Mesendoderm (in vitro differentiated cells): ENCODE data around the gene BAZ2B.
"Not testable (repeated sequence)": the region's sequence is repeated elsewhere in the genome, so short reads cannot be mapped to it uniquely, and the experiment has no call there.

Experiments
- DNase-seq: peaks from one replicate; pipeline ENCODE4 v3.0.0; 2013
- H2AK5ac ChIP-seq: 2 replicates; pipeline ENCODE4 v1.6.1; 2013; ENCODE audit warnings: low read length, inconsistent platforms
- H2BK120ac ChIP-seq: 2 replicates; pipeline ENCODE4 v1.6.1; 2013; ENCODE audit warnings: low read depth, mild to moderate bottlenecking, low read length, moderate library complexity, mixed read lengths
- H2BK15ac ChIP-seq: replicated peaks from 2 replicates; pipeline ENCODE4 v1.6.1; 2013; ENCODE audit warnings: low read depth, mild to moderate bottlenecking, moderate library complexity
- H2BK5ac ChIP-seq: 2 replicates; pipeline ENCODE4 v1.6.1; 2013; ENCODE audit warnings: low read length, inconsistent platforms
- H3K18ac ChIP-seq: 2 replicates; pipeline ENCODE4 v1.6.1; 2013; ENCODE audit warnings: mild to moderate bottlenecking, low read length, mixed read lengths
- H3K23ac ChIP-seq: one replicate; pipeline ENCODE4 v1.6.1; 2013; ENCODE audit warnings: low read length
- H3K27ac ChIP-seq: 2 replicates; pipeline ENCODE4 v1.5.1; 2013; ENCODE audit warnings: low read depth, mild to moderate bottlenecking, inconsistent platforms, low read length, moderate library complexity
- H3K27me3 ChIP-seq: 2 replicates; pipeline ENCODE4 v1.6.1; 2013; ENCODE audit warnings: low read length, control low read depth, mild to moderate bottlenecking, inconsistent platforms; ENCODE audit not compliant: insufficient read depth, poor library complexity
- H3K36me3 ChIP-seq: 2 replicates; pipeline ENCODE4 v1.6.1; 2013; ENCODE audit warnings: low read length, inconsistent platforms; ENCODE audit not compliant: control insufficient read depth, insufficient read depth
- H3K4ac ChIP-seq: one replicate; pipeline ENCODE4 v1.6.1; 2013; ENCODE audit warnings: low read depth, mild to moderate bottlenecking, low read length, moderate library complexity
- H3K4me1 ChIP-seq: 2 replicates; pipeline ENCODE4 v1.6.1; 2013; ENCODE audit warnings: low read depth, low read length, inconsistent platforms; ENCODE audit not compliant: control insufficient read depth
- H3K4me2 ChIP-seq: 2 replicates; pipeline ENCODE4 v1.6.1; 2013; ENCODE audit warnings: low read length
- H3K4me3 ChIP-seq: 2 replicates; pipeline ENCODE4 v1.5.1; 2013; ENCODE audit warnings: mild to moderate bottlenecking, low read length
- H3K56ac ChIP-seq: one replicate; pipeline ENCODE4 v1.6.1; 2013; ENCODE audit warnings: low read length
- H3K79me1 ChIP-seq: 2 replicates; pipeline ENCODE4 v1.6.1; 2013; ENCODE audit warnings: low read length, inconsistent platforms
- H3K79me2 ChIP-seq: 2 replicates; pipeline ENCODE4 v1.6.1; 2013; ENCODE audit warnings: mild to moderate bottlenecking, low read length; ENCODE audit not compliant: control insufficient read depth, insufficient read depth
- H3K9ac ChIP-seq: 2 replicates; pipeline ENCODE4 v1.6.1; 2013; ENCODE audit warnings: low read length, inconsistent platforms
- H4K5ac ChIP-seq: one replicate; pipeline ENCODE4 v1.6.1; 2013; ENCODE audit warnings: low read length
- H4K8ac ChIP-seq: one replicate; pipeline ENCODE4 v1.6.1; 2013; ENCODE audit warnings: low read depth, mild to moderate bottlenecking, control low read depth, low read length, moderate library complexity
- WGBS: extraction: QIAGEN DNeasy Blood & Tissue Kit; methylation state at CpG from one replicate; pipeline ENCODE4 v1.1.7; 2013; ENCODE audit warnings: low lambda C conversion rate, missing lambda C conversion rate; ENCODE audit not compliant: insufficient coverage; ENCODE audit errors: extremely low coverage; 5-methylcytosine and 5-hydroxymethylcytosine counted together

The BAZ2B gene

GRCh38 chr2:159409116-159409800 lies 207.1 kb downstream of the BAZ2B start:
- no peak overlapping the region for H2BK15ac ChIP-seq
- no peak overlapping the region for H3K56ac ChIP-seq
- H4K5ac ChIP-seq, result no peak overlapping the region
- H3K4me3 ChIP-seq, result no peak overlapping the region
- H2BK120ac ChIP-seq, result no peak overlapping the region
- H3K4me2 ChIP-seq, result no peak overlapping the region
- H3K4ac ChIP-seq, result no peak overlapping the region
- H3K36me3 ChIP-seq, result no peaks in the 10 kb centered on the region
- no peak overlapping the region for H4K8ac ChIP-seq
- no peak overlapping the region for H3K23ac ChIP-seq
- H3K4me1 ChIP-seq, result no peaks in the 10 kb centered on the region
- WGBS, result no CpG with 5 or more reads among the region's 3 CpGs
- DNase-seq, result no peak
- H2BK5ac ChIP-seq, result no peak overlapping the region
- no peak overlapping the region for H2AK5ac ChIP-seq
- H3K27ac ChIP-seq, result no peak overlapping the region
- no peaks in the 10 kb centered on the region for H3K79me2 ChIP-seq
- no peaks in the 10 kb centered on the region for H3K27me3 ChIP-seq
- H3K9ac ChIP-seq, result no peak overlapping the region
- no peaks in the 10 kb centered on the region for H3K79me1 ChIP-seq
- no peak overlapping the region for H3K18ac ChIP-seq

DNA sequence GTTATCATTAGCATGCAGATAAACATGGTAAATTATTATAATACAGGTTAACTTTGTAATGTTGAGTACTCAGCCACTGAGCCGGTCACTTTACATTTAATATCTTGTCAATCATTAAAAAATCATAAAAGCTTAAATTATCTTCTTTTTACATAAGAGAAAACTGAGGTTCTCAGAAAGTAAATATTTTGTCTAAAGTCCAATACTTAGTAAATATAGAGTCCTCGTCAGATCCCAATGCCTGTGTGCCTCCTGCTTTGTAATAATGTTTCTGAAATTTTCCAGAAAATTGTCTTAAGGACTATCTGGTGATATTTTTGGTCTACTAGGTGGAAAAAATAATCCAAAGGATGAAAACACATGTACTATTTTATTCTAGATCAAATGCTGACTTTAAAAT lies 213.6 kb downstream of the BAZ2B start:
- no peak overlapping the region for H2BK15ac ChIP-seq
- H3K4ac ChIP-seq, result no peak overlapping the region
- no peaks in the 10 kb centered on the region for H3K79me1 ChIP-seq
- no peaks in the 10 kb centered on the region for H3K36me3 ChIP-seq
- no peak overlapping the region for H2BK120ac ChIP-seq
- no peak overlapping the region for H2BK5ac ChIP-seq
- H3K4me3 ChIP-seq, result no peak overlapping the region
- no peak overlapping the region for H3K56ac ChIP-seq
- no peak overlapping the region for H3K27ac ChIP-seq
- no peak overlapping the region for H3K9ac ChIP-seq
- H3K4me1 ChIP-seq, result no peaks in the 10 kb centered on the region
- H2AK5ac ChIP-seq, result no peak overlapping the region
- no peak overlapping the region for H3K18ac ChIP-seq
- WGBS, result no CpG with 5 or more reads among the region's 2 CpGs
- H3K4me2 ChIP-seq, result no peak overlapping the region
- H3K23ac ChIP-seq, result no peak overlapping the region
- no peaks in the 10 kb centered on the region for H3K27me3 ChIP-seq
- no peak for DNase-seq
- H4K5ac ChIP-seq, result no peak overlapping the region
- H4K8ac ChIP-seq, result no peak overlapping the region
- no peaks in the 10 kb centered on the region for H3K79me2 ChIP-seq

- H3K18ac ChIP-seq, H2BK5ac ChIP-seq, H3K4me2 ChIP-seq, H3K36me3 ChIP-seq, H3K79me1 ChIP-seq, H3K4me3 ChIP-seq, H2BK15ac ChIP-seq, H2BK120ac ChIP-seq, H3K27ac ChIP-seq, H4K5ac ChIP-seq, H2AK5ac ChIP-seq, H3K27me3 ChIP-seq, H3K23ac ChIP-seq, H3K56ac ChIP-seq, H4K8ac ChIP-seq, H3K4me1 ChIP-seq, H3K79me2 ChIP-seq, DNase-seq, H3K4ac ChIP-seq, H3K9ac ChIP-seq: not testable (repeated sequence)
- WGBS, result no CpG with 5 or more reads among the region's 5 CpGs
Measured at GRCh38 chr2:159402160-159402559, 214.2 kb downstream of the BAZ2B start.

GRCh38 chr2:159399716-159400415 lies 216.5 kb downstream of the BAZ2B start:
- H3K56ac ChIP-seq, result no peak overlapping the region
- H3K9ac ChIP-seq, result no peak overlapping the region
- H3K27me3 ChIP-seq, result no peaks in the 10 kb centered on the region
- no peak overlapping the region for H2AK5ac ChIP-seq
- WGBS, result no CpG with 5 or more reads among the region's 5 CpGs
- DNase-seq, result no peak
- no peaks in the 10 kb centered on the region for H3K79me1 ChIP-seq
- no peaks in the 10 kb centered on the region for H3K36me3 ChIP-seq
- no peak overlapping the region for H3K23ac ChIP-seq
- H4K5ac ChIP-seq, result no peak overlapping the region
- no peak overlapping the region for H3K27ac ChIP-seq
- no peak overlapping the region for H3K4ac ChIP-seq
- no peak overlapping the region for H2BK15ac ChIP-seq
- H3K4me1 ChIP-seq, result no peaks in the 10 kb centered on the region
- H3K79me2 ChIP-seq, result no peaks in the 10 kb centered on the region
- H4K8ac ChIP-seq, result no peak overlapping the region
- H2BK120ac ChIP-seq, result no peak overlapping the region
- no peak overlapping the region for H3K4me2 ChIP-seq
- H3K4me3 ChIP-seq, result no peak overlapping the region
- no peak overlapping the region for H2BK5ac ChIP-seq
- H3K18ac ChIP-seq, result no peak overlapping the region

DNA sequence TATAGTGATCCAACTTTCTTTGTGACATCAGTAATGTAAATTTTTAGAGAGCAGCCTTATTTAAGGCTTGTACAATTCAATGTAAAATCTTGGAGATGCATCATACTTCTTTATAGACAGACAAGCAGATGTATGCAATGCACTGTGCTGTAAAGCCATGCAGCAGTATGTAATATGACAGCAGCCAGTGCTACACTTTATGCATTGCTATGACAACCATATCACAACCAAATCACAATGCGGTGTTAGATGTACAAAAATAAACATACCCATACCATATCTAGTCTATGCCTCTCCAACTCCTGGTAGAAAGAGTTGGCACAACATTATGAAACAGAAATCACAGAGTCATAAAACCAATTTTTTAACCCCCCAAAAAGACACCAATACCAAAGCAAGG lies 219.5 kb downstream of the BAZ2B start:
- H3K27me3 ChIP-seq, result no peaks in the 10 kb centered on the region
- no peak overlapping the region for H3K56ac ChIP-seq

More for the DNA sequence above, 219.5 kb downstream of the BAZ2B start:
- Histone ChIP-seq H3K79me1 (no peaks in the 10 kb centered on the region), H3K23ac (no peak overlapping the region), H3K36me3 (no peaks in the 10 kb centered on the region), H3K4me3 (no peak overlapping the region), H3K27ac (no peak overlapping the region), H2BK15ac (no peak overlapping the region), H3K4me1 (no peaks in the 10 kb centered on the region), H3K79me2 (no peaks in the 10 kb centered on the region), H4K8ac (no peak overlapping the region), H3K4me2 (no peak overlapping the region), H3K9ac (no peak overlapping the region), H4K5ac (no peak overlapping the region), H2AK5ac (no peak overlapping the region), H3K4ac (no peak overlapping the region), H3K18ac (no peak overlapping the region), H2BK5ac (no peak overlapping the region), H2BK120ac (no peak overlapping the region)
- no peak for DNase-seq
- WGBS, result no CpG with 5 or more reads among the region's 1 CpG
